Measurements from ENCODE around the gene PAMR1. TPM values are rescaled to one million over a fixed set of nuclear protein-coding genes. Genes with fewer than 3 reads are reported as not detected.

Gene PAMR1
- total and polyA plus RNA-seq, 4 donors = 0.60 to 15.2 (median 1.4) TPM

DNA sequence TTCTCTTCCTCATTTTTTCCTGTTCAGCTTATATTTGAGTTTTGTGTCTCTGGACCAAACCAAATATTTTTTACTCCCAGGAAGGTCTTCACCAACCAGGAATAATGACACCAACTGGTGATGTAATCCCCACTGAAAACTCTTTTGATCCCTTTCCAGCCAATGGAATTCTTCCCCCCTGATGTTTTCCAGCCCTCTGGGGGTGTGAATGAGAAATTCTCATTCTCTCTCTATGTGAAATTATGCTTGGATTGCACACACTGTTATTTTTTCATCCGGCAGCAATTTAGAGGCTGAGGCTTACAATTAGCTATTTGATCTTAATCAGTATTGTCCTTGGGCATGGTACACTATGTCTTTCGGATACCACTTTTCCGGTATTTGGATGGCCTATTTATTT lies 66.6 kb downstream of the PAMR1 start:
- Histone ChIP-seq H3K27me3 (ENCODE audit: control insufficient read depth in 3 of 3, insufficient read depth in 3 of 3, low read length in 2 of 3) (peaks cover 0 to 2% (median 0%) of the 10 kb centered on the region in 3 donors), H3K36me3 (ENCODE audit: control insufficient read depth in 4 of 4, insufficient read depth in 4 of 4, low read length in 4 of 4) (no peaks in the 10 kb centered on the region), H3K4me3 (no peak overlapping the region), H3K9me3 (ENCODE audit: control insufficient read depth in 4 of 4, insufficient read depth in 3 of 4, low read length in 3 of 4) (peaks cover 0 to 4% (median 0%) of the 10 kb centered on the region in 4 donors), H3K27ac (ENCODE audit: low read depth in 1 of 2, low read length in 1 of 2) (no peak overlapping the region), H3K9ac (ENCODE audit: insufficient read depth in 1 of 2, low read length in 2 of 2) (no peak overlapping the region), H3K4me1 (ENCODE audit: control insufficient read depth in 5 of 5, insufficient read depth in 5 of 5, low read length in 5 of 5) (no peaks in the 10 kb centered on the region)
- no peak for DNase-seq
- WGBS, 2 donors = 68 to 80% methylated on average over 3 of the region's 3 CpGs
- TF ChIP-seq, protein P1, sequence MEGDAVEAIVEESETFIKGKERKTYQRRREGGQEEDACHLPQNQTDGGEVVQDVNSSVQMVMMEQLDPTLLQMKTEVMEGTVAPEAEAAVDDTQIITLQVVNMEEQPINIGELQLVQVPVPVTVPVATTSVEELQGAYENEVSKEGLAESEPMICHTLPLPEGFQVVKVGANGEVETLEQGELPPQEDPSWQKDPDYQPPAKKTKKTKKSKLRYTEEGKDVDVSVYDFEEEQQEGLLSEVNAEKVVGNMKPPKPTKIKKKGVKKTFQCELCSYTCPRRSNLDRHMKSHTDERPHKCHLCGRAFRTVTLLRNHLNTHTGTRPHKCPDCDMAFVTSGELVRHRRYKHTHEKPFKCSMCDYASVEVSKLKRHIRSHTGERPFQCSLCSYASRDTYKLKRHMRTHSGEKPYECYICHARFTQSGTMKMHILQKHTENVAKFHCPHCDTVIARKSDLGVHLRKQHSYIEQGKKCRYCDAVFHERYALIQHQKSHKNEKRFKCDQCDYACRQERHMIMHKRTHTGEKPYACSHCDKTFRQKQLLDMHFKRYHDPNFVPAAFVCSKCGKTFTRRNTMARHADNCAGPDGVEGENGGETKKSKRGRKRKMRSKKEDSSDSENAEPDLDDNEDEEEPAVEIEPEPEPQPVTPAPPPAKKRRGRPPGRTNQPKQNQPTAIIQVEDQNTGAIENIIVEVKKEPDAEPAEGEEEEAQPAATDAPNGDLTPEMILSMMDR (IDR thresholded peaks at IDR 0.05; ENCODE audit: control extremely low read depth, extremely low read depth) = no peak
- ATAC-seq (ENCODE audit: insufficient read depth, low FRiP score) = no peak

DNA sequence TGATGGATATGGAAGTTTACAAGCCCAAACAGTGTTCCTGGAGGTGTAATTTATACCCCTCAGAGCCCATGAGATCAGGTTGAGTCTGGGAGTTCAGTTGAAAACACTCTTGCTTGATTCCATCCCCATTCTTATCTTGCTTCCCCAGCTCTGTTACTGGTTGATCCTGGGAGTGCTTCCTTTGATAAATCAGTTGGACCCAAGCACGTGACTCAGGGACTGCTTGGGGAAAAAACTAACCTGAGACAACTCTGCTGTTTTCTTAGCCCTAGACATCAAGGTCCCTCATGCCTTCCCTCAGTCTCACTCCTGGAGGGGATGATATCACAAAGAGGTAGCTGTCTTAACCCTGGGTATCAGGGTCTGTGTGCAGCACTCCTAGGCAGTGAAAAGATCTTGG lies 71.1 kb downstream of the PAMR1 start:
- peaks cover 0 to 7% (median 0%) of the 10 kb centered on the region in 4 donors for H3K9me3 ChIP-seq (ENCODE audit: control insufficient read depth in 4 of 4, insufficient read depth in 3 of 4, low read length in 3 of 4)
- H3K4me1 ChIP-seq (ENCODE audit: control insufficient read depth in 5 of 5, insufficient read depth in 5 of 5, low read length in 5 of 5) = no peaks in the 10 kb centered on the region
- TF ChIP-seq, protein P1 (IDR thresholded peaks at IDR 0.05; ENCODE audit: control extremely low read depth, extremely low read depth) = no peak
- DNase-seq (no peak), ATAC-seq (ENCODE audit: insufficient read depth, low FRiP score) (no peak)
- 39 to 66% methylated on average over 1 of the region's 1 CpG for WGBS, 2 donors
- H3K9ac ChIP-seq (ENCODE audit: insufficient read depth in 1 of 2, low read length in 2 of 2) = no peak overlapping the region
- H3K27ac ChIP-seq (ENCODE audit: low read depth in 1 of 2, low read length in 1 of 2) = no peak overlapping the region
- peaks cover 0 to 2% (median 0%) of the 10 kb centered on the region in 3 donors for H3K27me3 ChIP-seq (ENCODE audit: control insufficient read depth in 3 of 3, insufficient read depth in 3 of 3, low read length in 2 of 3)
- H3K4me3 ChIP-seq = no peak overlapping the region
- H3K36me3 ChIP-seq (ENCODE audit: control insufficient read depth in 4 of 4, insufficient read depth in 4 of 4, low read length in 4 of 4) = no peaks in the 10 kb centered on the region

GRCh38 chr11:35436581-35437250 lies 88.7 kb downstream of the PAMR1 start:
- Histone ChIP-seq H3K27me3 (ENCODE audit: control insufficient read depth in 3 of 3, insufficient read depth in 3 of 3, low read length in 2 of 3) (no peaks in the 10 kb centered on the region), H3K27ac (ENCODE audit: low read depth in 1 of 2, low read length in 1 of 2) (no peak overlapping the region), H3K9me3 (ENCODE audit: control insufficient read depth in 4 of 4, insufficient read depth in 3 of 4, low read length in 3 of 4) (no peaks in the 10 kb centered on the region), H3K9ac (ENCODE audit: insufficient read depth in 1 of 2, low read length in 2 of 2) (no peak overlapping the region), H3K36me3 (ENCODE audit: control insufficient read depth in 4 of 4, insufficient read depth in 4 of 4, low read length in 4 of 4) (no peaks in the 10 kb centered on the region), H3K4me1 (ENCODE audit: control insufficient read depth in 5 of 5, insufficient read depth in 5 of 5, low read length in 5 of 5) (peaks cover 0 to 2% (median 0%) of the 10 kb centered on the region in 5 donors), H3K4me3 (no peak overlapping the region)
- DNase-seq (no peak), ATAC-seq (ENCODE audit: insufficient read depth, low FRiP score) (no peak)
- WGBS, 2 donors = 90 to 98% methylated on average over 2 of the region's 2 CpGs
- TF ChIP-seq, protein P1 (IDR thresholded peaks at IDR 0.05; ENCODE audit: control extremely low read depth, extremely low read depth) = no peak
